ENCODE measurements around the gene OR2T12.
"Not testable (repeated sequence)": the region's sequence is repeated elsewhere in the genome, so short reads cannot be mapped to it uniquely, and the experiment has no call there.

OR2T12 gene

GRCh38 chr1:248303324-248303723 is at the start of gene OR2T12:
OR2T12 (minus strand) TSS chr1:248303424; CDS start chr1:248295578, 7,846 bp downstream.
- TF ChIP-seq EZH2 (IDR thresholded peaks at IDR 0.05) (no peak), POLR2AphosphoS5 (IDR thresholded peaks at IDR 0.05; ENCODE audit: borderline replicate concordance, low read depth, low read length) (no peak), FOXP2 (optimal IDR thresholded peaks at IDR 0.05; ENCODE audit: control extremely low read depth, extremely low read length, insufficient read depth) (no peak)
- Histone ChIP-seq H3K4me3 (no peak within 1 kb of the TSS), H3K27ac (no peak within 1 kb of the TSS), H3K9ac (ENCODE audit: insufficient read length) (no peak within 1 kb of the TSS), H3K9me3 (ENCODE audit: low read depth, low read length) (no peaks in the 10 kb centered on the region), H3K36me3 (ENCODE audit: insufficient read depth, low read length) (no peaks in the 10 kb centered on the region)
- no peak for DNase-seq (ENCODE audit: low read depth, low spot score)

GRCh38 chr1:248348475-248348874 is 45.3 kb upstream of the OR2T12 start, which contains the start of gene OR14C36:
OR14C36 (plus strand) TSS chr1:248348775; CDS start chr1:248348775, 0 bp downstream.
- no peaks in the 10 kb centered on the region for H3K36me3 ChIP-seq (ENCODE audit: insufficient read depth, low read length)
- no peak within 1 kb of the TSS for H3K9ac ChIP-seq (ENCODE audit: insufficient read length)
- TF ChIP-seq EZH2 (IDR thresholded peaks at IDR 0.05), result no peak
- no peak for TF ChIP-seq POLR2AphosphoS5 (IDR thresholded peaks at IDR 0.05; ENCODE audit: borderline replicate concordance, low read depth, low read length)
- no peak for TF ChIP-seq FOXP2 (optimal IDR thresholded peaks at IDR 0.05; ENCODE audit: control extremely low read depth, extremely low read length, insufficient read depth)
- no peak within 1 kb of the TSS for H3K4me3 ChIP-seq
- no peak for DNase-seq (ENCODE audit: low read depth, low spot score)
- no peaks in the 10 kb centered on the region for H3K9me3 ChIP-seq (ENCODE audit: low read depth, low read length)
- no peak within 1 kb of the TSS for H3K27ac ChIP-seq

- no peak for DNase-seq (ENCODE audit: low read depth, low spot score)
- TF ChIP-seq POLR2AphosphoS5 (IDR thresholded peaks at IDR 0.05; ENCODE audit: borderline replicate concordance, low read depth, low read length) (no peak), FOXP2 (optimal IDR thresholded peaks at IDR 0.05; ENCODE audit: control extremely low read depth, extremely low read length, insufficient read depth) (no peak), EZH2 (IDR thresholded peaks at IDR 0.05) (no peak)
- H3K27ac ChIP-seq, result no peak overlapping the region
- H3K9ac ChIP-seq (ENCODE audit: insufficient read length), result no peak overlapping the region
- H3K4me3 ChIP-seq, result no peak overlapping the region
- no peaks in the 10 kb centered on the region for H3K9me3 ChIP-seq (ENCODE audit: low read depth, low read length)
- H3K36me3 ChIP-seq (ENCODE audit: insufficient read depth, low read length), result no peaks in the 10 kb centered on the region
Measured at GRCh38 chr1:248343451-248343850, 40.2 kb upstream of the OR2T12 start.

GRCh38 chr1:248324468-248324867 is 21.2 kb upstream of the OR2T12 start, which contains the start of gene OR2M7:
OR2M7 (minus strand) TSS chr1:248324568; CDS start chr1:248324568, 0 bp downstream.
- DNase-seq (ENCODE audit: low read depth, low spot score), result no peak
- Histone ChIP-seq H3K27ac (no peak within 1 kb of the TSS), H3K36me3 (ENCODE audit: insufficient read depth, low read length) (no peaks in the 10 kb centered on the region), H3K9ac (ENCODE audit: insufficient read length) (no peak within 1 kb of the TSS), H3K4me3 (no peak within 1 kb of the TSS), H3K9me3 (ENCODE audit: low read depth, low read length) (no peaks in the 10 kb centered on the region)
- TF ChIP-seq FOXP2 (optimal IDR thresholded peaks at IDR 0.05; ENCODE audit: control extremely low read depth, extremely low read length, insufficient read depth) (no peak), EZH2 (IDR thresholded peaks at IDR 0.05) (no peak)

GRCh38 chr1:248316796-248317195 is 13.6 kb upstream of the OR2T12 start:
- DNase-seq (ENCODE audit: low read depth, low spot score), result no peak
- Histone ChIP-seq H3K9ac (ENCODE audit: insufficient read length) (no peak overlapping the region), H3K4me3 (no peak overlapping the region), H3K36me3 (ENCODE audit: insufficient read depth, low read length) (no peaks in the 10 kb centered on the region), H3K27ac (no peak overlapping the region), H3K9me3 (ENCODE audit: low read depth, low read length) (no peaks in the 10 kb centered on the region)
- no peak for TF ChIP-seq POLR2AphosphoS5 (IDR thresholded peaks at IDR 0.05; ENCODE audit: borderline replicate concordance, low read depth, low read length)
- TF ChIP-seq FOXP2 (optimal IDR thresholded peaks at IDR 0.05; ENCODE audit: control extremely low read depth, extremely low read length, insufficient read depth), result no peak
- no peak for TF ChIP-seq EZH2 (IDR thresholded peaks at IDR 0.05)

GRCh38 chr1:248306740-248307139 is 3.5 kb upstream of the OR2T12 start:
- not testable (repeated sequence) for H3K27ac ChIP-seq; DNase-seq (ENCODE audit: low read depth, low spot score); H3K9ac ChIP-seq (ENCODE audit: insufficient read length); H3K36me3 ChIP-seq (ENCODE audit: insufficient read depth, low read length); H3K4me3 ChIP-seq; H3K9me3 ChIP-seq (ENCODE audit: low read depth, low read length)

- Histone ChIP-seq H3K27ac (no peak overlapping the region), H3K9ac (ENCODE audit: insufficient read length) (no peak overlapping the region), H3K4me3 (no peak overlapping the region), H3K9me3 (ENCODE audit: low read depth, low read length) (no peaks in the 10 kb centered on the region), H3K36me3 (ENCODE audit: insufficient read depth, low read length) (no peaks in the 10 kb centered on the region)
- TF ChIP-seq FOXP2 (optimal IDR thresholded peaks at IDR 0.05; ENCODE audit: control extremely low read depth, extremely low read length, insufficient read depth) (no peak), EZH2 (IDR thresholded peaks at IDR 0.05) (no peak), POLR2AphosphoS5 (IDR thresholded peaks at IDR 0.05; ENCODE audit: borderline replicate concordance, low read depth, low read length) (no peak)
- no peak for DNase-seq (ENCODE audit: low read depth, low spot score)
Measured at GRCh38 chr1:248306103-248306502, 2.9 kb upstream of the OR2T12 start.

GRCh38 chr1:248305672-248306071 is 2.4 kb upstream of the OR2T12 start:
- DNase-seq (ENCODE audit: low read depth, low spot score); H3K9ac ChIP-seq (ENCODE audit: insufficient read length); H3K36me3 ChIP-seq (ENCODE audit: insufficient read depth, low read length); H3K4me3 ChIP-seq; H3K27ac ChIP-seq; H3K9me3 ChIP-seq (ENCODE audit: low read depth, low read length): not testable (repeated sequence)

- no peak overlapping the region for H3K4me3 ChIP-seq
Measured at GRCh38 chr1:248288391-248288790, 14.8 kb downstream of the OR2T12 start.

More at GRCh38 chr1:248288391-248288790, 14.8 kb downstream of the OR2T12 start:
- TF ChIP-seq FOXP2 (optimal IDR thresholded peaks at IDR 0.05; ENCODE audit: control extremely low read depth, extremely low read length, insufficient read depth) (no peak), POLR2AphosphoS5 (IDR thresholded peaks at IDR 0.05; ENCODE audit: borderline replicate concordance, low read depth, low read length) (no peak), EZH2 (IDR thresholded peaks at IDR 0.05) (no peak)
- H3K9ac ChIP-seq (ENCODE audit: insufficient read length), result no peak overlapping the region
- H3K9me3 ChIP-seq (ENCODE audit: low read depth, low read length), result no peaks in the 10 kb centered on the region
- no peak overlapping the region for H3K27ac ChIP-seq
- H3K36me3 ChIP-seq (ENCODE audit: insufficient read depth, low read length), result no peaks in the 10 kb centered on the region
- no peak for DNase-seq (ENCODE audit: low read depth, low spot score)
